HPDE6-E6E7 (cell line): ENCODE data around the gene KCTD5.
A peak's percentile ranks its signal among the peaks of the same experiment; 100 is the strongest.
"Not testable (repeated sequence)": the region's sequence is repeated elsewhere in the genome, so short reads cannot be mapped to it uniquely, and the experiment has no call there.

Source experiments
- DNase-seq: peaks from one replicate; pipeline ENCODE4 v3.0.0; 2011; ENCODE audit warnings: missing footprints; ENCODE audit errors: extremely low spot score

The KCTD5 gene

GRCh38 chr16:2710021-2710710 lies 27.8 kb downstream of the KCTD5 start:
- no peak for DNase-seq

GRCh38 chr16:2710711-2711231 lies 28.4 kb downstream of the KCTD5 start:
- DNase-seq, result no peak

- no peak for DNase-seq
Measured at GRCh38 chr16:2711370-2712062, 29.2 kb downstream of the KCTD5 start.

- no peak for DNase-seq
Measured at GRCh38 chr16:2712063-2712441, 29.7 kb downstream of the KCTD5 start.

- DNase-seq, result no peak
Measured at GRCh38 chr16:2712546-2712945, 30.2 kb downstream of the KCTD5 start.

GRCh38 chr16:2713523-2713922 lies 31.2 kb downstream of the KCTD5 start:
- DNase-seq, result no peak

- DNase-seq, result no peak
Measured at GRCh38 chr16:2713985-2714774, 31.9 kb downstream of the KCTD5 start.

GRCh38 chr16:2715064-2715463 lies 32.7 kb downstream of the KCTD5 start:
- no peak for DNase-seq

- no peak for DNase-seq
Measured at GRCh38 chr16:2715519-2715918, 33.2 kb downstream of the KCTD5 start.

- DNase-seq, result no peak
Measured at GRCh38 chr16:2715966-2716885, 33.9 kb downstream of the KCTD5 start.

GRCh38 chr16:2716948-2717347 lies 34.6 kb downstream of the KCTD5 start:
- no peak for DNase-seq

GRCh38 chr16:2717383-2718263 lies 35.3 kb downstream of the KCTD5 start:
- DNase-seq, result no peak

- DNase-seq, result no peak
Measured at GRCh38 chr16:2719328-2720063, 37.2 kb downstream of the KCTD5 start.

- no peak for DNase-seq
Measured at GRCh38 chr16:2720064-2720457, 37.7 kb downstream of the KCTD5 start, which contains the start of gene PRSS27. PRSS27 (minus strand) TSS chr16:2720224; CDS start chr16:2720160, 64 bp downstream.

GRCh38 chr16:2720719-2721633 lies 38.7 kb downstream of the KCTD5 start:
- peak; percentile 82 for DNase-seq

GRCh38 chr16:2721634-2722173 lies 39.4 kb downstream of the KCTD5 start:
- not testable (repeated sequence) for DNase-seq

GRCh38 chr16:2724088-2724676 lies 41.9 kb downstream of the KCTD5 start:
- DNase-seq, result no peak
